ENCODE results near the gene FCHSD2. TPM values are rescaled to one million over a fixed set of nuclear protein-coding genes. Genes with fewer than 3 reads are reported as not detected.

Gene FCHSD2
- total and polyA plus RNA-seq, 2 of the 8 experiments (the other 6 are each of a cell fraction or from before 2014, with no cell fraction given), result 4.1 to 7.8 TPM

DNA sequence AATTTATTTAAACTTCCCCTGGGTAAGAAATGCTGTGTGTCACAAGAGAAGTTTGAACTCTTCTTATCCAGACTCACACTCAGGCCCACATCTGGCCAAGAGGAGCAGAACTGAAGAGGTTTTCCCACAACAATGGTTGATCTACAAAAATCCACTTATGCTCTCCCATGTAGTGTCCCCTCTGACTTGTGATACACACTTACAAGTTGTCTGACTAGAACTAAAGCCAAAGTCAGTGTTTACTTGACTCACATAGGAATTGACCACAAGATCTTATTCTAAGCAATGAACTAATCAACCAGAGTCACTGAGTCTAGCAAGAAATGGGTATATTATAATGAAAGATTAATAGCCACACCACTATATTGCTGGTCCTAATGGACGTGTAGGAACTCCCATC, 194.9 kb downstream of the FCHSD2 start:
- Histone ChIP-seq H3K56ac (replicated peaks; ENCODE audit: insufficient read length, low read depth, low read length) (no peak overlapping the region), H3K18ac (ENCODE audit: extremely low read depth, low read length) (no peak overlapping the region), H3K4me2 (ENCODE audit: insufficient read depth in 1 of 2, low read depth in 2 of 2, low read length in 2 of 2) (no peak overlapping the region), H4K8ac (ENCODE audit: extremely low read depth, insufficient read depth, low read length) (no peak overlapping the region), H3K79me2 (ENCODE audit: control insufficient read depth in 1 of 2, insufficient read depth in 2 of 2, low read length in 2 of 2) (no peaks in the 10 kb centered on the region), H3K4me3 (ENCODE audit: extremely low read depth in 1 of 4, insufficient read depth in 2 of 4, low read depth in 3 of 4, low read length in 4 of 4) (no peak overlapping the region), H4K5ac (ENCODE audit: insufficient read length, low read depth, low read length) (no peak overlapping the region), H3K23ac (ENCODE audit: insufficient read length) (no peak overlapping the region), H2AFZ (ENCODE audit: low read length) (no peak overlapping the region), H4K91ac (replicated peaks; ENCODE audit: insufficient read length, low read length) (no peak overlapping the region), H4K20me1 (replicated peaks in 1 of 2; ENCODE audit: control insufficient read depth in 1 of 2, insufficient read depth in 2 of 2, low read length in 2 of 2) (no peaks in the 10 kb centered on the region), H2BK120ac (replicated peaks; ENCODE audit: low read depth, low read length) (no peak overlapping the region), H2AK5ac (ENCODE audit: low read depth, low read length) (no peak overlapping the region), H2BK12ac (ENCODE audit: low read depth, low read length) (no peak overlapping the region), H2BK20ac (ENCODE audit: low read length) (no peak overlapping the region), H3K27ac (ENCODE audit: low read depth, low read length) (no peak overlapping the region), H3K4me1 (replicated peaks in 1 of 4; ENCODE audit: control insufficient read depth in 3 of 4, insufficient read depth in 4 of 4, low read length in 3 of 4) (peaks cover 0 to 9% (median 1%) of the 10 kb centered on the region in 4 experiments; a peak in 3 of 7 replicates), H3K36me3 (ENCODE audit: control insufficient read depth in 2 of 4, insufficient read depth in 4 of 4, low read length in 3 of 4) (no peaks in the 10 kb centered on the region), H3K4ac (replicated peaks; ENCODE audit: insufficient read length, low read depth, low read length) (no peak overlapping the region), H3K9ac (replicated peaks in 1 of 4; ENCODE audit: extremely low read depth in 1 of 4, low read depth in 3 of 4, low read length in 3 of 4) (no peak overlapping the region), H2BK5ac (ENCODE audit: low read depth, low read length) (no peak overlapping the region), H3K23me2 (ENCODE audit: low read depth, low read length) (no peaks in the 10 kb centered on the region), H2BK15ac (ENCODE audit: low read length) (no peak overlapping the region), H3K27me3 (replicated peaks in 1 of 4; ENCODE audit: control insufficient read depth in 3 of 4, extremely low read depth in 1 of 4, insufficient read depth in 3 of 4, low read length in 3 of 4) (no peaks in the 10 kb centered on the region), H3K14ac (ENCODE audit: insufficient read length) (no peak overlapping the region), H3K9me3 (ENCODE audit: insufficient read depth in 2 of 2, low read depth in 1 of 2, low read length in 1 of 2) (no peaks in the 10 kb centered on the region), H3K79me1 (ENCODE audit: low read depth, low read length) (no peaks in the 10 kb centered on the region)
- FAIRE-seq (no peak), DNase-seq (ENCODE audit: low read depth in 1 of 2, low spot score in 2 of 2) (no peak)
- ChIA-PET POLR2A (ENCODE audit: partially characterized antibody) (no interaction called here), CTCF (ENCODE audit: partially characterized antibody) (interaction anchor here (0.9 kb wide), 1 partner anchor 231 kb away, joined by 3 read pairs; no protein-coding TSS in a partner anchor)
- no peak for TF ChIP-seq CTBP2 (IDR thresholded peaks at IDR 0.05; ENCODE audit: borderline replicate concordance, insufficient read depth, insufficient read length, low read length)
- no peak for TF ChIP-seq HDAC2 (IDR thresholded peaks at IDR 0.05; ENCODE audit: borderline replicate concordance in 1 of 2, low read depth in 2 of 2, low read length in 2 of 2)
- TF ChIP-seq TCF12 (IDR thresholded peaks at IDR 0.05; ENCODE audit: low read depth, low read length), result no peak
- no peak for TF ChIP-seq RBBP5 (IDR thresholded peaks at IDR 0.05; ENCODE audit: borderline replicate concordance, low read depth, low read length)
- no peak for TF ChIP-seq BCL11A (IDR thresholded peaks at IDR 0.05; ENCODE audit: low read depth in 2 of 2, low read length in 2 of 2)
- TF ChIP-seq CEBPB (IDR thresholded peaks at IDR 0.05; ENCODE audit: low read depth, low read length), result no peak
- 97% methylated on average over 1 of the region's 1 CpG; no CpG with 5 or more reads in 1 of the 2 experiments for WGBS, 2 experiments (ENCODE audit: extremely low coverage in 1 of 2, insufficient coverage in 1 of 2, insufficient read length in 1 of 2, insufficient replicate concordance in 2 of 2, low coverage in 1 of 2, low lambda C conversion rate in 2 of 2, missing lambda C conversion rate in 1 of 2)
